ENCODE measurements around the gene MEI1.
"Not testable (repeated sequence)": the region's sequence is repeated elsewhere in the genome, so short reads cannot be mapped to it uniquely, and the experiment has no call there.

Gene MEI1

GRCh38 chr22:41732096-41732772, 32.9 kb downstream of the MEI1 start:
- DNase-seq (ENCODE audit: low read depth) = no peak
- TF ChIP-seq CTCF (IDR thresholded peaks at IDR 0.05; ENCODE audit: control insufficient read depth, insufficient read depth, low read depth, low read length, missing control alignments) = no peak
- H3K4me3 ChIP-seq (ENCODE audit: control insufficient read depth, low read depth, low read length) = no peak overlapping the region

GRCh38 chr22:41733241-41733640, 33.9 kb downstream of the MEI1 start:
- not testable (repeated sequence) for DNase-seq (ENCODE audit: low read depth); H3K4me3 ChIP-seq (ENCODE audit: control insufficient read depth, low read depth, low read length)

GRCh38 chr22:41739576-41739975, 40.3 kb downstream of the MEI1 start:
- TF ChIP-seq CTCF (IDR thresholded peaks at IDR 0.05; ENCODE audit: control insufficient read depth, insufficient read depth, low read depth, low read length, missing control alignments) = no peak
- DNase-seq (ENCODE audit: low read depth) = no peak
- H3K4me3 ChIP-seq (ENCODE audit: control insufficient read depth, low read depth, low read length) = no peak overlapping the region

- TF ChIP-seq CTCF (IDR thresholded peaks at IDR 0.05; ENCODE audit: control insufficient read depth, insufficient read depth, low read depth, low read length, missing control alignments) = no peak
- no peak for DNase-seq (ENCODE audit: low read depth)
- H3K4me3 ChIP-seq (ENCODE audit: control insufficient read depth, low read depth, low read length) = no peak overlapping the region
These were observed 43.6 kb downstream of the MEI1 start for GRCh38 chr22:41742918-41743317.

- no peak for DNase-seq (ENCODE audit: low read depth)
- TF ChIP-seq CTCF (IDR thresholded peaks at IDR 0.05; ENCODE audit: control insufficient read depth, insufficient read depth, low read depth, low read length, missing control alignments) = no peak
- H3K4me3 ChIP-seq (ENCODE audit: control insufficient read depth, low read depth, low read length) = no peak overlapping the region
These were observed 46.7 kb downstream of the MEI1 start for GRCh38 chr22:41745968-41746367.

GRCh38 chr22:41746567-41747400, 47.5 kb downstream of the MEI1 start:
- peak; percentile 63 for DNase-seq (ENCODE audit: low read depth)
- H3K4me3 ChIP-seq (ENCODE audit: control insufficient read depth, low read depth, low read length) = no peak overlapping the region
- TF ChIP-seq CTCF (IDR thresholded peaks at IDR 0.05; ENCODE audit: control insufficient read depth, insufficient read depth, low read depth, low read length, missing control alignments) = peak; percentile 90
